Transverse colon (tissue), 3 donors: ENCODE measurements around the gene TTC28.

ENCODE experiments used
- EP300 ChIP-seq: sonication (generic); formaldehyde crosslinking; IDR thresholded peaks from one replicate; pipeline ENCODE4 v1.6.1; 2017; ENCODE audit warnings: antibody characterized with exemption, low read depth
- POLR2A ChIP-seq: fragments of 450-650 bp; IDR thresholded peaks from one replicate; pipeline ENCODE4 v1.6.1; 2016; ENCODE audit warnings: antibody characterized with exemption, mild to moderate bottlenecking, moderate library complexity
- TF ChIP-seq, protein P1 (sequence below), 5 experiments: fragments of 200-600 bp in 3 of 5; fragments of 450-650 bp in 2 of 5; sonication (generic) in 3 of 5; IDR thresholded peaks; 1 replicate in 2 of 5; 2 replicates in 3 of 5; pipeline ENCODE4 v1.5.1; 2016 to 2017; ENCODE audit warnings: antibody characterized with exemption in 5 of 5, inconsistent platforms in 3 of 5, mild to moderate bottlenecking in 2 of 5, moderate library complexity in 1 of 5

DNA sequence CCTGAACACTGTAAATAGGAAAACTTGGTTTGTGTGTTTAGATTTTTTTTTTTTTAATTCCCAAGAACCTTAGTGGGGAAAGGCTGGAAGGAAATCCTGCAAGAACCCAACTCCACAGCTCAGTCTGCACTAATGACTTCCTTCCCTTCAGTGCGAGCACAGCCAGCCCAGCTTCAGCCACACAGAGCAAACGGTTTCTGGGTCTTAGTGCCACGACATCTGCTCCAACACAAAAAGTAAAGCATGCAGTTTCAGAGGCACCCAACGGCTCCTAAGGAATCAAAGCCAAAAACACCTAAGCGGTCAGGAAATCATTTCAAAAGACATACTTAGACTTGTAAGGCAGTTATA, 236.1 kb downstream of the TTC28 start:
- TF ChIP-seq POLR2A, result peak; percentile 72
- TF ChIP-seq, protein P1, sequence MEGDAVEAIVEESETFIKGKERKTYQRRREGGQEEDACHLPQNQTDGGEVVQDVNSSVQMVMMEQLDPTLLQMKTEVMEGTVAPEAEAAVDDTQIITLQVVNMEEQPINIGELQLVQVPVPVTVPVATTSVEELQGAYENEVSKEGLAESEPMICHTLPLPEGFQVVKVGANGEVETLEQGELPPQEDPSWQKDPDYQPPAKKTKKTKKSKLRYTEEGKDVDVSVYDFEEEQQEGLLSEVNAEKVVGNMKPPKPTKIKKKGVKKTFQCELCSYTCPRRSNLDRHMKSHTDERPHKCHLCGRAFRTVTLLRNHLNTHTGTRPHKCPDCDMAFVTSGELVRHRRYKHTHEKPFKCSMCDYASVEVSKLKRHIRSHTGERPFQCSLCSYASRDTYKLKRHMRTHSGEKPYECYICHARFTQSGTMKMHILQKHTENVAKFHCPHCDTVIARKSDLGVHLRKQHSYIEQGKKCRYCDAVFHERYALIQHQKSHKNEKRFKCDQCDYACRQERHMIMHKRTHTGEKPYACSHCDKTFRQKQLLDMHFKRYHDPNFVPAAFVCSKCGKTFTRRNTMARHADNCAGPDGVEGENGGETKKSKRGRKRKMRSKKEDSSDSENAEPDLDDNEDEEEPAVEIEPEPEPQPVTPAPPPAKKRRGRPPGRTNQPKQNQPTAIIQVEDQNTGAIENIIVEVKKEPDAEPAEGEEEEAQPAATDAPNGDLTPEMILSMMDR (IDR thresholded peaks at IDR 0.05), result no peak
- no peak for TF ChIP-seq EP300
